ENCODE measurements around the gene GPC1.

GPC1 gene

GRCh38 chr2:240397542-240397916, 37.9 kb upstream of the GPC1 start:
- DNase-seq = no peak

DNA sequence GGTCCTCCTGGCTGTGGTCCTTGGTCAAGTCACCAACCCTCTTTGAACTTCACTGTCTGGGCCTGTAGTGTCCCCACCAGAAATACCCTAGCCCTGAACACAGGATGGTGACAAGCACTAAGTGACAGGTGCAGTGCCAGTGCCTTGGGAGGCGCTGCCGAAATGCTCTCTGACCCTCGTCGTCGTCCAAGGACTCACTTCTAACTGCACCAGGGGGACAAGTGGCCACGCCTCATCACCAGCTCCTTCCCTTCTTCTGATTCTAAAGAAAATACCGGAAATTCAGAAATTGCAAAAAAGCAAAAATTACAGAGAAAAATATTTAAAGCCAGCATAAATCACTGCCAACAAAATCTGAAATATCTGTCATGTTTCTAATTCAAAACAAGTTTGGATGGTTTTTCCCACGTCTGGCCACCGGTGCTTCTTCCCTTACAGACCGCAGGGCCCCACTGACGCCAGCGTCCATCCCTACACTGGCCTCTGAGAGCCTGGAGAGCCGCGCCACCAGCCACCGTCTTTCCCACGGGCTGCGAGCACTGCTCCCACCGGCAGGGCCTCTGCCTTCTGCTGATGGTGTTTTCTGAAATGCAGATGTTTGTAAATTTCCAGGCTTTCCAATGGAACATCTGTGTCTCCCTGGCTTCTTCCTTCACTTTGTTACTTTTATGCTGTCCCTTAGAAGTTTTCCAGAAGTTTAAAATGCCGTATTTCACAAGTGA, 37.4 kb upstream of the GPC1 start:
- DNase-seq = no peak

DNA sequence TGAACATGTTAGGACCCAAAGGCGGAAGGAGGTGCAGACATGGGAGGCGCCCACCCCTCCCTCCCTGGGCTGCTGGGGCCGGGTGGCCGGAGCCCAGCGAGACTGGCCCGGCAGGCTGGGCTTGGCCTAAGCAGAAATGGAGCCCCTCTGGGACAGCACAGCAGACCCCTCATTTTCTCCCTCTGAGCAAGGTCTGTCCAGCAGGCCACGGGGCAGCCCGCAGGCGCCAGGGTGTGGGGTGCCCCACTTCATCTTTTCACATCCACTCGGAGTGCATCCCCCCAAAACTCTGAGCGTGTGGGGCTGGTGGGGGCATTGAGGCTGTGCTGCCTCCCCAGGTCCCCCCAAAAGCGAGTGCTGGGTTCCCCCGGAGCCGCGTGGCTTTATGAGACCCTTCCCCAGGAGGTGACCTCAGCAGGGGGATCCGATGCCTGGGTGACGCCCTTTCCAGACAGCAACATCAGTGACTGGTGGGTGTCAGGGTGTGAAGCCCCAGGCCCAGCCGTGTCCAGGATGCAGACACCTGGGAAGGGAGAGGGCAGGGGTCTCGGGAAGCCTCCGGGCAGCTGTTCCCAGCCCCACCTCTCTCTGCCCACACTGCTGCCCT, 36.7 kb upstream of the GPC1 start:
- DNase-seq = no peak

GRCh38 chr2:240399419-240400324, 35.8 kb upstream of the GPC1 start:
- no peak for DNase-seq

- no peak for DNase-seq
Measured at GRCh38 chr2:240400371-240401161, 34.9 kb upstream of the GPC1 start.

- DNase-seq = no peak
Measured at GRCh38 chr2:240401308-240401707, 34.2 kb upstream of the GPC1 start.

GRCh38 chr2:240401781-240402551, 33.5 kb upstream of the GPC1 start:
- DNase-seq = no peak

- no peak for DNase-seq
Measured at GRCh38 chr2:240402566-240403272, 32.7 kb upstream of the GPC1 start.

GRCh38 chr2:240403396-240404104, 31.9 kb upstream of the GPC1 start:
- no peak for DNase-seq

GRCh38 chr2:240404174-240404852, 31.1 kb upstream of the GPC1 start:
- no peak for DNase-seq

DNA sequence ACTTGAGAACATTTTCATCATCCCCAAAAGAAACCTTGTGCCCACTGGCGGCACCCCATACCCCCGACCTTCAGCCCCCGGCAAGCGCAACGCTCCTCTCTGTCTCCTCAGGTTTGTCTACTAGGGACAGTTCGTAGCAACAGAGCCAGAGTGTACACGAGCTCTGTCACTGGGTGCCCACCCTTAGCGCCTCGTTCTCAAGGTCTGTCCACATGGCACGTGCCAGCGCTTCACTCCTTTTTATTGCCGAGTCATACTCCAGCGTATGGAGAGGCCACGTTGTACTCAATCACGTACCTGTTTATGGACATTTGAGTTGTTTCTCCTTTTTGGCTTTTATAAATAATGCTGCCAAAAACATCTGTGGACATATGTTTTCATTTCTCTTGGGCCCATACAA, 30.3 kb upstream of the GPC1 start:
- DNase-seq = no peak

DNA sequence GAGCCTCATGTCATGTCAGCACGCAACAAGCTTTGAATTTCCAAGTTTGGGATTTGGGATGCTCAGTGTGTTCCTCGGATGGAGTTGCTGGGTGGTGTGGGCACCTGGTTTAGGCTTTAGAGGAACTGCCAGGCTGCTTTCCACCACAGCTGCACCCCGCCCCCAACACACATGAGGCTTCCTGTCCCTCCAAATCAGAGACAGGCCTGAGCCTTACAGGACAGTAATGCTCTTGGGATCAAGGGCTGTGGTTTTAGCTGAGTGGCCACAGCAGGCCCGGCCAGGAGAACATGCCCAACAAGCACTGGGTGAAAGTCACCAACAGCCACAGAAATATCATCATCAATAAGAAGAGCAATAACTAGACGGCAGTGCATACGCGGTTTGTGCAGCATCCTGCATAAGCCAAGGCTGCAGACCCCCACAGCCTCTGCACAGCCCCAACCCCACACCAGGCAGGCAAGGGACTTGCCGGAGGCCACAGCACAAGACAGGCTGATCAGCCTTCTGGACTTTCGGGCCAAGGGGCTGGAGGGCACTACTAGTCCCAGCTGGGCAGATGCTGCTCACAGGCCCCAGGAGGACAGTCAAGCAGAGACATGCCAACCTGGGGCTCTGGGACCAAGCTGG, 29.7 kb upstream of the GPC1 start:
- no peak for DNase-seq

DNA sequence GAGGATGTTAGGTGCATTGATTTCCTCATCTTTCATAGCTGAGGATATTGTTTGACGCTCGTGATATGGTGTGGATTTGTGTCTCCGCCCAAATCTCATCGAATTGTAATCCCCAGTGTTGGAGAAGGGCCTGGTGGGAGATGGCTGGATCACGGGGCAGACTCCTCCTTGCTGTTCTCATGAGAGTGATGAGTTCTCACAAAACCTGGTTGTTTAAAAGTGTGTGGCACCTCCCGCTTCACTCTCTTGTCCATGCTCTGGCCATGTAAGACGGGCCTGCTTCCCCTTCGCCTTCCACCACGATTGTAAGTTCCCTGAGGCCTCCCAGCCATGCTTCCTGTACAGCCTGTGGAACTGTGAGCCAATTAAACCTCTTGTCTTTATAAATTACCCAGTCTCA, 28.4 kb upstream of the GPC1 start:
- DNase-seq = no peak

DNA sequence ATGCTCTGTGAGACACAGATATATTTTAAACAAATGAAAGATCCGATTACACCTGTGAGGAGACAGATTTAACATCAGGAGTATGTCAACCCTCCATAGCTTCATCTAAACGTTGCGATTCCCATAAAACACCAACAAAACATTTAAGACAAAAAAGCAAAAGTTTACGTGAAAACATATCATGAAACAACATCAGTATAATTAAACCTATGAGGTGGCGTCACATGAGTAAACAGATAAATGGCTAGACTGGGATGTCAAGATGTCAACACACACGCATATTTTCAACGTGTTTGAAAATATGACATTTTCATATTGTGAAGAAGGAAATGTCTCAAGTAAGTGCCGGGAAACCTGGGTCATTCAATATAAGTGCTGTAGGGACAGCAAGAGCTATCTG, 25.5 kb upstream of the GPC1 start:
- no peak for DNase-seq

DNA sequence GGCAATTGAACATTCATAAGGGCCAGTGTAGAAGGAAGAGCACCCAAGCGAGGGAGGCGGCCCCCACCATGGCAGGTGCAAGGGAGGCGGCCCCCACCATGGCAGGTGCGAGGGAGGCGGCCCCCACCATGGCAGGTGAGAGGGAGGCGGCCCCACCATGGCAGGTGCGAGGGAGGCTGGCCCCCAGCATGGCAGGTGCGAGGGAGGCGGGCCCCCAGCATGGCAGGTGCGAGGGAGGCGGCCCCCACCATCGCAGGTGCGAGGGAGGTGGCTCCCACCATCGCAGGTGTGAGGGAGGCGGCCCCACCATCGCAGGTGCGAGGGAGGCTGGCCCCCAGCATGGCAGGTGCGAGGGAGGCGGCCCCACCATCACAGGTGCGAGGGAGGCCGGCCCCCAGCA, 24.7 kb upstream of the GPC1 start:
- DNase-seq = no peak

DNA sequence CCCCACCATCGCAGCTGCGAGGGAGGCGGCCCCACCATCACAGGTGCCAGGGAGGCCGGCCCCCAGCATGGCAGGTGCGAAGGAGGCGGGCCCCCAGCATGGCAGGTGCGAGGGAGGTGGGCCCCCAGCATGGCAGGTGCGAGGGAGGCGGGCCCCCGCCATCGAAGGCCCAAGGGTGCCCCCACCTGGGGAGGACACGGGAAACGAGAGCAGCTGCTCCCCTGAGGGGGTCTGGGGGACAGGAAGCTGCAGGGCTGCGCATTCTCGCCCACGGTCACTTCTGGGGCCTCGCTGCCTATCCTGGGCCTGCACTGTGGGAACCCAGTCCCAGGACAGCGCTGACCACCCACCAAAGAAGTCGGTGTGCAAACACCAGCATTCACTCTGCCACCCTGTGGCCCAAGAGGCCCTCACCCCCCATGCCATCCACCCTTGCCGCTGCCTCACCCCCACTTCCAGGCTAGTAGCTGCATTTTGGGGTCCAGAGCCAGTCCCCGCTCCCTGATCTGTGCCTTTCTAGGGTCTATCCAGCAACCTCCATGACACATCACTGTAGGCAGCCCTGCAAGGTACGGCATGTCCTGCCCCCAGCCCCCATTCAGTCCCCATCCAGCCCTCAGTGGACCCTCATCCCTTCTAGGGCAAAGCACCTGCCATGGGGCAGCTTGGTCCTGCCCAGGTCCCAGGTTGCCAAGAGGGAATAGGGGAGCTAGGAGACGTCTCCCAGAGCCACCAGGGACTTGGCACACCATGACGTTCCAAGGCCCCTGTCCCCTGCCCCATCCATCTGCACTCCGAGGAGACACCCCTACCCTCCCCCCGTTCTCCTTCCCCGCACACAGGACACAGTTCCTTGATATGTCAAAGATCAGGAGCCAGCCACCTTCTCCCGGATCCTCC, 24.0 kb upstream of the GPC1 start:
- DNase-seq = no peak

GRCh38 chr2:240412211-240412861, 23.1 kb upstream of the GPC1 start:
- no peak for DNase-seq

All from activated CD4-positive, alpha-beta T cell treated with anti-CD3 and anti-CD28 coated beads for 4 hours (primary cell).